ENCODE measurements around the gene SMIM35. TPM values are rescaled to one million over a fixed set of nuclear protein-coding genes. Genes with fewer than 3 reads are reported as not detected.

Gene SMIM35
- total RNA-seq, 4 donors from 2014 or later, result 0.47 TPM; not detected in 3

- no peak for DNase-seq (ENCODE audit: low spot score)
- no peak for TF ChIP-seq CTCF (IDR thresholded peaks at IDR 0.05)
- no peak for ATAC-seq (ENCODE audit: low FRiP score)
These were observed 39.6 kb downstream of the SMIM35 start for GRCh38 chr11:118046964-118047700.

- TF ChIP-seq CTCF (IDR thresholded peaks at IDR 0.05), result no peak
- ATAC-seq (ENCODE audit: low FRiP score), result no peak
These were observed 40.5 kb downstream of the SMIM35 start for GRCh38 chr11:118046051-118046963.

GRCh38 chr11:118045191-118045590 lies 41.6 kb downstream of the SMIM35 start:
- no peak for TF ChIP-seq CTCF (IDR thresholded peaks at IDR 0.05)
- DNase-seq (ENCODE audit: low spot score) (no peak), ATAC-seq (ENCODE audit: low FRiP score) (peak; percentile 59)

More at GRCh38 chr11:118046051-118046963, 40.5 kb downstream of the SMIM35 start:
- DNase-seq (ENCODE audit: low spot score), result no peak

- TF ChIP-seq CTCF (IDR thresholded peaks at IDR 0.05), result no peak
- DNase-seq (ENCODE audit: low spot score) (no peak), ATAC-seq (ENCODE audit: low FRiP score) (no peak)
These were observed 44.0 kb downstream of the SMIM35 start for GRCh38 chr11:118042796-118043195.

- ATAC-seq (ENCODE audit: low FRiP score) (no peak), DNase-seq (ENCODE audit: low spot score) (no peak)
- no peak for TF ChIP-seq CTCF (IDR thresholded peaks at IDR 0.05)
These were observed 44.6 kb downstream of the SMIM35 start for GRCh38 chr11:118042141-118042540.

- no peak for TF ChIP-seq CTCF (IDR thresholded peaks at IDR 0.05)
- no peak for ATAC-seq (ENCODE audit: low FRiP score)
- DNase-seq (ENCODE audit: low spot score), result no peak
These were observed 53.3 kb downstream of the SMIM35 start for GRCh38 chr11:118033443-118033842.

Measured in omental fat pad (tissue), 4 donors.